ENCODE results near the gene AGFG1.

AGFG1 gene

DNA sequence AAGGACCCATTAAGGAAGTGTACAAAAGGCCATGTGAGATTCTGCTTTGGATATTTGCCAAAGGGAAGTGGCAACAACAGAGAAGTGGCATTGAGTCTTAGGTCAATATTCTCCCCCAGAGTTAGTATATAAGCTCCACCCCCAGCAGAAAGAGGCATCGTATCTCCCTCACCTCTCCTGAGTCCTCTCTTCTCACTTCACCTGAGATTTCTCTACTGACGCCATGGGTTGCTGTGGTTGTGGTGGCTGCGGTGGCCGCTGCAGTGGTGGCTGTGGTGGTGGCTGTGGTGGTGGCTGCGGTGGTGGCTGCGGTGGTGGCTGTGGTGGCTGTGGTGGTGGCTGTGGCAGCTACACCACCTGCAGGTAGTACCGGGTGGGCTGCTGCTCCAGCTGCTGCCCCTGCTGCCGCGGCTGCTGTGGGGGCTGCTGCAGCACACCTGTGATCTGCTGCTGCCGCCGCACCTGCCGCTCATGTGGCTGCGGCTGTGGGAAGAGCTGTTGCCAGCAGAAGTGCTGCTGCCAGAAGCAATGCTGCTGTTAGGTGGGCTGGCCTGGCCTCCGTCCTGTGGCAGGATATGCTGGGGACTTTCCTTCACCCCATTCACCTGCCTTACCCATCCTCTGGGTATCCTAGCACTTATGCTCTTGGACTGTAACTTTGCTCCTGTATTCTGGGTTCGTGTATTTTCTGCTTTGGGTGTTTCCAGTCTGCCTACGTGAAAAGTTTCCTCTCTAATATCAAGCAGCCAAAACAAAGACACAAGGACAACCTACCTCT, 136.8 kb downstream of the AGFG1 start:
- no peak for DNase-seq (ENCODE audit: low spot score)

DNA sequence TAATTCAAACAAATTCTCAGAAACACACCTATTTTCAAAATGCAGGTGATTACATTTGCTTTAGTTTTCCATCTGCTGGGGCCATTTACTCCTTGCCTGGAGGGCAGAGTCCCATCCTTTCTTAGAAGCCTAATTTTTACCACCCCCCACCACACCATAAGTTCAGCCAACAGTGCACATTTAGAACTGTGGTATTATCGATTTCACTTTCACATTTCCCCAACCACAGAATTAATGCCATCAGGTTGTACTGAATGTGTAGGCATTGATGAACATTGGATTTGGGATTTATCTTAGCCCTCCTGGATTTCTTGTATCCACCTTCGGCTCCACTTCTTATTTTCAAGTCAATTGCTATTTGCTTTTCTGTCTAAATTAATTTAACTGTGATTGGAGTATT, 138.2 kb downstream of the AGFG1 start:
- no peak for DNase-seq (ENCODE audit: low spot score)
